LoVo (cell line): ENCODE data around the gene TJP3.
"Not testable (repeated sequence)": the region's sequence is repeated elsewhere in the genome, so short reads cannot be mapped to it uniquely, and the experiment has no call there.

Experiments used
- DNase-seq: peaks from one replicate; pipeline ENCODE4 v3.0.0-alpha.2; 2016; ENCODE audit warnings: low spot score

Gene TJP3

DNA sequence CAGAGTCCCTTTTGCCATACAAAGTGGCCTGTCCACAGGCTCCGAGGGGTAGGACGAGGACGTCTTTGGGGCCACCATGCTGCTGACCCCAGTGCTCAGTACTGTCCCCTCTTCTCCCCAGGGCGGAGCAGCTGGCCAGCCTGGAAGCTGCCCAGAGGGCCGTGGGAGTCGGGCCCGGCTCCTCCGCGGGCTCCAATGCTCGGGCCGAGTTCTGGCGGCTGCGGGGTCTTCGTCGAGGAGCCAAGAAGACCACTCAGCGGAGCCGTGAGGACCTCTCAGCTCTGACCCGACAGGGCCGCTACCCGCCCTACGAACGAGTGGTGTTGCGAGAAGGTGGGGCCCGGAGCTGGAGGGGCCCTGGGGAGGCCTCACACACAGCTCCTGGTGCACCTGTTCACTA, 32.2 kb downstream of the TJP3 start:
- no peak for DNase-seq

DNA sequence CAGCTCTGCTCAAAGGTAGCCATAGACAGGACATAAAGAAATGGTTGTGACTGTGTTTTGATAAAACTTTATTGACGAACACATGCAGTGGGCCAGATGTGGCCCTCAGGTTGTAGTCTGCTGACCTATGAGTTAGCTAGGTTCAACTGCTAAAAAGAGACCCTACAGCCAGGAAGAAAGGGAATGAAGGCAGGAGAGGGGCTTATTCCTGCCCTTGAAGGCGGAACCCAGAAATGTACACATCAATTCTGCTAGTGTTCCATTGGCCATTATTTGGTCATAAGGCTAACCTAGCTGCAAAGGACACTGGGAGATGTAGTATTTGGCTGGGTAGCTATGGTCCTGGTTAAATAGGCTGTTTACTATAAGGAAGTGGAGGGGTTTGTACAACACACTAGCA, 35.3 kb downstream of the TJP3 start:
- no peak for DNase-seq

DNA sequence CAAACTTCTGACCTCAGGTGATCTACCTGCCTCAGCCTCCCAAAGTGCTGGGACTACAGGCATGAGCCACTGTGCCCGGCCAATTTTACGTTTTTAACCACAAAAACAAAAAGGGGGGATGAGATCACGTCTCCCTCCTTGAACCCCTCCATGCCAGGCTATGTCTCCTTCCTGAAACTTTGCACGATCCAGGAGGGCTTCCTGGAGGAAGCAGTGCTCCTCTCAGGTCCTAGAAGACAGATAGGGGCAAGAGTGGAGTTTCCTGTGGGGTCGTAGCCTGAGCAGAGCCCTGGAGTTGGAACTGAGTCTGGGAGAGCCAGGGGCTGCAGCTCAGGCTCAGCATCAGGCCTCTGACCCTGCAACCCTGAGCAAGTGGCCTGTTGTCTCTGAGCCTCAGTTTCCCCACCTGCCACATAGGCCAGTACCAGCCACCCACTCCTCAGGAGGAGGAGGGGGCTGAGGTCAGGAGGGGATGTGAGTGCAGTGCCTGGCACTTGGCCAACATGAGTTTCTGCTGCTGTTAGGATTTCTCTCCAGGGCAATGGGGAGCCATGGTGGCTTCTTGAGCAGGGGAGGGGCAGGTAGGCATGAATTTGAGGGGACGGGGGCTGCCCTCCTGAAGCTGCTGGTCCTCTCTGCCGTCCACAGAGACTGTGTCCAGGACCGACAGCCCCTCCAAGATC, 37.3 kb downstream of the TJP3 start:
- DNase-seq = no peak

DNA sequence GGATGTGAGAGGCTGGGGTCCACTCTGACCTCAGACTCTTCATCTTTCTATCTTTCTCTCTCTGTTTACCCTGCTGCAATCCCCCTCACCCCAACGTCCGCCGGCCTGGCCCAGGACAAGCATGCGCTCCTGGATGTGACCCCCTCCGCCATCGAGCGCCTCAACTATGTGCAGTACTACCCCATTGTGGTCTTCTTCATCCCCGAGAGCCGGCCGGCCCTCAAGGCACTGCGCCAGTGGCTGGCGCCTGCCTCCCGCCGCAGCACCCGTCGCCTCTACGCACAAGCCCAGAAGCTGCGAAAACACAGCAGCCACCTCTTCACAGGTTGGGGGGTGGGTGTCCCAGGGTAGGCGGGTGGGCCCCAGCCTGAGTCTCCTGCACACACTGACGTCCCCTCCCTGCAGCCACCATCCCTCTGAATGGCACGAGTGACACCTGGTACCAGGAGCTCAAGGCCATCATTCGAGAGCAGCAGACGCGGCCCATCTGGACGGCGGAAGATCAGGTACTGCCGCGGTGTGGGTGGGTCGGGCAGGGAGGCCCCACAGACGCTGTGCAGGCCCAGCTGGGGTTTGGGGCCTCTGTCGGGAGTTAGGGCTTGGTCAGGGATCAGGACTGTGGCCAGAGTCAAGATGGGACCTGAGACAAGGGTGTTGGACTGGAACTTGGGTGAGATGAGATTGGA, 38.3 kb downstream of the TJP3 start:
- DNase-seq = no peak

DNA sequence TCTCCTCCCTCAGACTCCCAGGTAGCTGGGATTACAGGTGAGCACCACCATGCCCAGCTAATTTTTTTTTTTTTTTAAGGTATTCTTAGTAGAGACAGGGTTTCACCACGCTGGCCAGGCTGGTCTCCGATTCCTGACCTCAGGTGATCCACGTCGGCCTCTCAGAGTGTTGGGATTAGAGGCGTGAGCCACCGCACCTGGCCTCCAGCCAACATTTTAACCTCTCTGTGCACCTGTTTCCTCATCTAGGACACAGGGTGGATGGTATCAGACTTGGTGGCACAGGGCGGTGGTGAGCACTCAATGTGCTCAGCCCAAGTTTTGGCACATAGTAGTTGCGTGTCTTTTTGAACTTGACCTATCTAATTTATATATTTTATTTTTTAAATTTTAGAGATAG, 40.8 kb downstream of the TJP3 start:
- DNase-seq = no peak

DNA sequence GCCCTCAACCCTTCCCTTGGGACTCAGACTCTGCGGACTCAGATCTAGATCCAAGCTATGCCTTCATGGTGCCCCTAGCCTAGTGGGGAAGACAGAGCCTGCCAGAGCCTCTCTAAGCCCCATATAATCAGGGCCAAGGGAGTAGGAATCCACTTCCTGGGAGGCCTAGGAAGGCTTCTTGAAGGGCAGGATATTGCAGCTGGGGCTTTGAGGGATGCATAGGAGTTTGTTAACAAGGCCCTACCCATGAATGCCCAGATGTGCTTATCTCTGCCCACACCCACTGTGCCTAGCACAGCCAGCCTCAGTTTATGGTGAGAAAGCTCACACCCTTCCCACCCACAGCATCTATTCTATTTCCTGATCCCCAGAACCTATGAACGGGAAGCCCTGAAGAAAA, 42.0 kb downstream of the TJP3 start:
- DNase-seq = no peak

DNA sequence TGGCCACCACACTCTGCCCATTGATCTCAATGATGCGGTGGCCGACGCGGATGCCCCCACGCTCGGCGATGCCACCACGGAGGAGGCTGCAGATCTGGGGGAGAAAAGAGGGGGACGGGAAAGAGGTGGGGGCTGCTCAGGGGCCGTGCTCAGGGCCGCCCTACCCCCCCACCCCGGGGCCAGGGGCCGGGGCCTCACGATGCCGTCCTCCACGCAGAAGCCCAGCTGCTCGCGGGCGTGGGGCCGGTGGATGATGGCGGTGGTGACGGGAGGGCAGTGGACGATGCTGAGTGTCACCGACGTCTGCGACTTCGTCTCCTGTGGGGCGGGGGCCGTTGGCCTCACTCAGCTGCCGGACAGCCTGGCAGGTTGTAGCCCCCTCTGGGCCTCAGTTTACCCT, 43.1 kb downstream of the TJP3 start:
- DNase-seq = no peak

DNA sequence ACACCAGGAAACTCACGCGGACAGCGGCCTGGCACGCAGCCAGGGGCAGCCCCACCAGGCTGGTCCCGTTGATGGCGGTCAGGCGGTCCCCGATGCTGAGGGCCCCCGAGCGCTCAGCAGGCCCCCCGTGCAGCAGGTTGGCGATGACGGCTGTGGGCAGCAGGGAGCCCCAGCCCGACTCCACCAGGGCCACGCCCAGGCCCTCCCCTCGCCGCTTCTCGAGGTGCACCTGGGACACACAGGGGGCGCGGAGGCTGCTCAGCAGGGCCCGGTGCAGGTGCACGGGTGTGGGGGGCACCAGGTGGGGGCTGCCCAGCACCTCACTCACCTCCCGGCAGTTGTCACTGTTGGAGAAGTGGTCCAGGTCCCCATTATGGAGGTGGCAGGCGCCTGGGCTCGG, 44.3 kb downstream of the TJP3 start:
- DNase-seq = no peak

DNA sequence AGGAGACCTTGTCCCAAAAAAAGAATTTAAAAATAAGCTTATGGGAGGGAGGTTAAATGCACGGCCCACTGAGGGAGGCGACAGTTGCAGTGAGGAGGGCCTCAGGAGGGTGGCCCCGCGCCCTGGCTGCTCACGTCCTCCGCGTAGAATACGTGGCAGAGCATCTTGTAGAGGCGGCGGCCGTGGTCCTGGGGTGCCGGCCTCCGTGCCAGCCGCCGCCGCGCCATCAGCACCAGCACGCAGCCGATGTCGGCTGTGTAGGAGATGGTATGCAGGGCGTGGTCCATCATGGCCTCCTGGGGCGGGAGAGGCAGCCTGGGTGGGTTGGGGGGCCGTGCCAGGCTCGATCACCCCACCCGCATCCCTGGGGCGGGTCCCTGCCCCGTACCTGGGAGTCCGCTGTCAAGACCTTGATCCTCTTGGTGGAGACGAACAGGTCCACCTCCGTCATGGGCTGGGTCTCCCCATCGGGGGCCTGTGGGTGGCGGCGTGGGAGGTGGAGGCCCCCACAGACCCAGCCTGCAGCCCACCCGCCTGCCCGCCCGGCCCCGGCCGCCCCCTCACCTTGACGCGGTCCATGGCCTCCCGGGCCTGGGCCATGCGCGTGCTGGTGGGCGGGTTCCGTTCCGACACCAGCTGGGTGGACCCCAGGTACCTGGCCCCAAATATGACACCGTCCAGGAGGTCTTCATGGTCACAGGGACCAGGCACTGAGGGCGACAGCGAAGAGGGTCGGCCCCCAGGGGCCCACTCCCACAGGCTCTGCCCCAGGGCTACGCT, 45.6 kb downstream of the TJP3 start:
- no peak for DNase-seq

DNA sequence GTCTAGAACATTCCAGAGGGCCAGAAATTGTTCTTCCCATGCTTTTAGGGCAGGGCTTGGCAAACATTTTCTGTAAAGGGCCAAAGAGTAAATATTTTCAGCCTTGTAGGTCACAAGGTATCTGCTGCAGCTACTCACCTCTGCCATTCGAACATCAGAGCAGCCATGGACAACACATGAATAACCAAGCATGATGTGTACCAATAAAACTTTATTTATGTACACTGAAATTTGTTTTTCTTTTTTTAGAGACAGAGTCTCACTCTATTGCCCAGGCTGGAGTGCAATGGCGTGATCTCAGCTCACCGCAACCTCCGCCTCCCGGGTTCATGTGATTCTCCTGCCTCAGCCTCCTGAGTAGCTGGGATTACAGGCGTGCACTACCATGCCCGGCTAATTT, 49.5 kb downstream of the TJP3 start:
- not testable (repeated sequence) for DNase-seq

DNA sequence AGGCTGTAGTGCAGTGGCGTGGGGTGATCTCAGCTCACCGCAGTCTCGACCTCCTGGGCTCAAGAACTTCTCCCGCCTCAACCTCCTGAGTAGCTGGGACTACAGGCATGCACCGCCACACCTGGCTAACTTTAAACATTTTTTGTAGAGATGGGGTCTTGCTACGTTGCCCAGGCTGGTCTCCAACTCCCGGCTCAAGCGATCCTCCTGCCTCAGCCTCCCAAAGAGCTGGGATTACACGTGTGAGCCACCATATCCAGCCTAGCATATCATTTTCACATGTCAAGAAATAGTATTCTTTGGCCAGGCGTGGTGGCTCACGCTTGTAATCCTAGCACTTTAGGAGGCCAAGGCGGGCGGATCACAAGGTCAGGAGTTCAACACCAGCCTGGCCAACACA, 50.1 kb downstream of the TJP3 start:
- not testable (repeated sequence) for DNase-seq

DNA sequence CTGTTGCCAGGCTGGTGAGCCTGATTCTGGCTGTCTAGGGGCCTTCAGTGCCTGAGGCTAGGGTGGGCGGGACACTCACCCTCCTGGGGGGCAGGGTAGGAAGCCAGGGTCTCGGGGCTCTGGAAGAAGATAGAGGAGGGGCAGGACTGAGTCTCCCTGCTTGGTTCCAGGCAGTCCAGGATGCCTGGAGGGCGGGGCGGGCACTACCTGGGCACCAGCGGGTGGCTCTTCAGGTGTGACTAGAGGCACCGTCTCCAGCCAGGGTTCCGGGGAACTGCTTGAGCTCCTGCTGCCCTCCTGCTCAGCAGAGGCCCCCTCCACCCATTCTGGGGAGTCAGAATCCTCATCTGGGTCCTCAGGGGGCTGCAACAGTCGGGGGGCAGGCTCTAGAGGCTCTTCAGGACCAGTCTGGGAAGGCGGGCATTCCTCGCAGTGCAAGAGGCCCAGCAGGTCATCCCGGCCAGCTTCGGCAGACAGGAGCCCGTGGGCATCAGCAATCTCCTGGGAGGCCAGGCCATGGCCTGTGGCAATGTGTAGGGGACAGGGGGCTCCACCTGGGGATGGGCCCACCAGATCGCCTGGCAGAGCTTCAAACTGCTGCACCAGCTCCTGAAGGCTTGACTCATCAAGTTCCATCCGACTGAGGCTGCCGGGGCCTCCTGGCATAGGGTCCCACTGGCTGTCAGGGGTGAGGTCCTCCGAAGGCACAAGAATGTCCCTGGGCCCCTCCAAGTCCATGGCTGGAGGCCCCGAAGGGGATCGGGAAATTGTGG, 51.5 kb downstream of the TJP3 start:
- no peak for DNase-seq

DNA sequence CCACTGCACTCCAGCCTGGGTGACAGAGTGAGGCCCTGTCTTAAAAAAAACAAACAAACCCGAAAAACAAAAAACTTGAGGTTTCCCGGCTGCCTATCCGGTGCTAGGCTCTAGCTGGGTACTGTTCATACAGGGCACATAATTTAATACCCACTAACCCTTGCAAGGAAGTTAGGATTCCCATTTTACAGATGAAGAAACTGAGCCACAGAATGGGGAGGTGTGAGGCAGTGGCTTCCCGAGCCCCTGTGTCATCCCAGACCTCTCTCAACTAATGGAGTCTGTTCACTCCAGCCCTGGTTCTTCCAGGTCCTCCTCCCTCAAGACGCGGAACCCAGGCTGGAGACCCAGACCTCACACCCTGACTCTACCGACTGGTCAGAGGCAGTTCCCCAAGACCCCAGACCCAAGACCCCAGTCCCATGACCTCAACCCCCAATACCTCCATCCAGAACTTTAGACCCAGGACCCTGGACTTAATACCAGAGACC, 52.7 kb downstream of the TJP3 start:
- no peak for DNase-seq

DNA sequence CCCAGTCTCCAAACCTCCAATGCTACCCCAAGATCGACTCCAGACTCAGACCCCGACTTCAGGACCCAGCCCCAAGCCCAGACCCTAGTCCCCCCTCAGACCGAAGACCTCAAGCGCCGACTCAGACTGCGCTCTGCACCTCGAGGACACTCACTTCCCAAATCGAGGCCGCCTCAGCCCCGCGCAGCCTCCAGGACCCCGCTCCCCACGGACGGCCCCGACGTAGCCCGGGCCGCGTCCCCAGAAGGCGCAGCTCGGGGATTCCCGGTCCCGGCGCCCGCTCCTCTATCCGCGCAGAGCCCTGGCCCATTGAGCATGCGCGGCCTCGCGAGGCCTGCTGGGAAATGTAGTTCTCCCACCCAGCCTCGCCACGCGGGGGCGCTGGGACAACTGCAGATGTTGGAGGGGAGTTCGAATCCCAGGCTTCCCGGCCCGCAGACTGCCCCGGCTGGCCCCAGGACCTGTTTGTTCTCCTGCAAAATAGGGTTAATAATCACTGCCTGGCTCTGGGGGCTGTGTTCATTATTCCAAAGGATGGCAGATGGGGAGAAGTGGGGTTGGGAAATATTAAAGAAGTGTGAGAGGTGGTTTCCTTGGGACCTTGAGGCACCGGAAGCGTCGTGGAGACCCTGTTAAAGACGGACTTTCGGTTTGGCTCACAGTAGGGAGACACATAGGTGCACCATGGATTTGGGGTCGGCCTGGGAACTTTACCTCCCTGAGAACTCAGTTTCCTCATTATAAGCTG, 53.4 kb downstream of the TJP3 start, which contains the start of gene APBA3:
Gene APBA3, minus strand, starts transcription at position 311 of the 748 bp plus-strand sequence. CDS start 1,428 bp downstream, outside the sequence.
- peak; percentile 91 for DNase-seq

DNA sequence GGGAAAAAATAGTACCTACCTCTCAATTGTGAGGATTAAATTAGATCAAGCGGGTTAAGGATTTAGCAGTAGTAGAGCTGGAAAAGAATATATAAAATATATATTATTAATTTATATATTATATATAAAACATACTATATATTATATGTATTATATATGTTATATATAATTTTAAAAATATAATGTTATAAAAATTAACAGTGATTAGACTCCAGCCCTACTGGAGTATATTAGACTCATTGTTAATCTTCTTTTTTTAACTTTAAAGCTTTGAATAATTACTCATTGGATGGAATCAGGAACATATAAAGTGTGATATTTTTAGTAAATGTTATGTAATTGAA, 53.9 kb downstream of the TJP3 start:
- DNase-seq = no peak

DNA sequence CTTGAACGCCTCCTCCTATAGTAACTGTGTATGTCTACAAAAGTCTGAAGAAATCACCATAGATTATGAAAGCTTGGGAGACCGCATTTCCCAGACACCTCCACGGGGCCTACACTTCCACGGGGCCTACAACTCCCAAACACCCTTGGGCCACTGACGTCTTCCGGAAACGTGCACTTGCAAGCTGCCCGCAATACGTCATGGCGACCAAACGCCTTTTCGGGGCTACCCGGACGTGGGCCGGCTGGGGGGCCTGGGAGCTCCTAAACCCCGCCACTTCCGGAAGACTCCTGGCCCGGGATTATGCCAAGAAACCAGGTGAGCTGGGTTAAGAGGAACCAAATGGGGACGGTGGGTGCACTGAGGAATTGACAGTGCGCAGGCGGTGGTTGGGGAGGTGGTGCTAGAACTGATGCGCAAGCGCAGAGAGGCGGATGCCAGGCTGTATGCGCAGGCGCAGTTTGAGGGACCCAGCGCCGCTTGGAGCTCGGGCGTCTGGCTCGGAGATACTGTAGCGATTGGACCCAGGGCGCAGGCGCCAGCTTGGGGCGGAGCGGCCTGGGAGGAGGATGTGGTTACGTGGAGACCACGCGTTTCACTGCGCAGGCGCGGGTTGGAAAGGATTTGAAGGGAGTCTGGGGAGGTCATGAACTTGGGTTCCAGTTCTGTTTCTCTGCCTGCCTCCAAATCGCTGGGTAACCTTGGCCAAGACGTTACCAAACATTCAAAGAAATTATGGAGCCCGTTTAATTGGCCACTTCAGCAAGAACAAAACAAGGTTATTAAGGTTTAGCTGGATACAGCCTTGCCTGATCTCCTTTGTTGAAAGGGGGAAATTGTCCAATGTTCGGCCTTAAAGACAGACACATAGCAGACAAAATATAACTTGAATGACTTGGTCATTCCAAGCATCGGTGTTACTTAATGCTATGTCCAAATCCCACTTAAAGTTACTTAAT, 54.6 kb downstream of the TJP3 start, which contains the start of gene MRPL54:
Gene MRPL54, plus strand, starts transcription at position 182 of the 959 bp plus-strand sequence. Its CDS starts 19 bp downstream, at position 201.
- DNase-seq = peak; percentile 99

DNA sequence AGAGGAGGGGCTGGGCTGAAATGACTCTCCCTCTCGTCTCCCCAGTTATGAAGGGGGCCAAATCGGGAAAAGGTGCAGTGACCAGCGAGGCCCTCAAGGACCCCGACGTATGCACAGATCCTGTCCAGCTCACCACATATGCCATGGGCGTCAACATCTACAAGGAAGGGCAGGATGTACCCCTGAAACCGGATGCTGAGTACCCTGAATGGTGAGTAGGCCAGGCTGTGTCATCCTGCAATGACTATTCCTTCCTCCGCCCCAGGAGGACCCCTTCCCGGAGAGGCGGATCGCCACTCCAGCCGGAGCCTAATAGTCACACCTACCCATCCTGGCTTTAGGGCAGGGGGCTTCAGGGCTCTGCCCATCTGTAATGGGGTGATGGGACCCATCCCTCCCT, 56.9 kb downstream of the TJP3 start:
- no peak for DNase-seq

DNA sequence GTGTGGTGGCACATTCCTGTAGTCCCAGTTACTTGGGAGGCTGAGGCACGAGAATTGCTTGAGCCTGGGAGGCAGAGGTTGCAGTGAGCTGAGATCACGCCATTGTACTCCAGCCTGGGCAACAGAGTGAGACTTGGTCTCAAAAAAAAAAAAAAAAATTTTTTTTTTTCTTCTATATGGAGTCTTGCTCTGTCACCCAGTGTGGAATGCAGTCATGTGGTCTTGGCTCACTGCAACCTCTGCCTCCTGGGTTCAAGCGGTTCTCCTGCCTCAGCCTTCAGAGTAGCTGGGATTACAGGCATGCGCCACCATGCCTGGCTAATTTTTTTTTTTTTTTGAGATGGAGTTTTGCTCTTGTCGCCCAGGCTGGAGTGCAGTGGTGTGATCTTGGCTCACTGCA, 57.6 kb downstream of the TJP3 start:
- not testable (repeated sequence) for DNase-seq

DNA sequence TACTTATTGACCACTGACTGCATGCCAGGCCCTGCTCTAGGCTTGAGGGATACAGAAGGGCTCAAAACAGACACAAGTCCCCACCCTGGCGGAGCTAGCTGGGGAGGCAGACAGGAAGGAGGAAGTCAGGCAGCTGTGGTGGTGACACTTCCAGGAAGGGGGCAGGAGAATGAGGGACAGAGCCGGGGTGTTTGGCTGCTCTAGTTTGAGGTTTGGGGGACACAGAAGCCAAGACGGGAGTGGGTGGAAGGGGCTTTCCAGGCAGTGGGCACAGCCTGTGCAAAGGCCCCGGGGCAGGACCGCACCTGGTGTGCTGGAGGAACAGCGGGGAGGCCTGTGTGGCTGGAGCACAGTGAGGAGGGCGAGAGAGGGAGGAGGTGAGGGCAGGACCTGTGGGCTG, 58.3 kb downstream of the TJP3 start:
- no peak for DNase-seq

DNA sequence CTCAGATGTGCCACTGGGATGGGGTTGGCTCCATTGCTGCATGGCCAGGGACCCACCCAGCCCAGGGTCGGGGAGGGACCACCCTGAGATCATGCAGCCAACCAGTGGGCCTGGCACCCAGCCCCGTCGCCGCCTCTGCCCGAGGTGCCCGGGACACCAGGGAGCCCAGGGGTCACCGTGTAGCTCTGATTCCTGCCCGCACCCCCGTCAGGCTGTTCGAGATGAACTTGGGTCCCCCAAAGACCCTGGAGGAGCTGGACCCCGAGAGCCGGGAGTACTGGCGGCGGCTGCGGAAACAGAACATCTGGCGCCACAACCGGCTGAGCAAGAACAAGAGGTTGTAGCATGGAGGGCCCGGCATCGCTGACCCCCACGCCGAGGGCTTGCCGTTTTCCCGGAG, 58.9 kb downstream of the TJP3 start:
- DNase-seq = no peak
